ENCODE measurements around the gene TRAP1. TPM values are rescaled to one million over a fixed set of nuclear protein-coding genes. Genes with fewer than 3 reads are reported as not detected.

Gene TRAP1
- total RNA-seq, 4 donors from 2014 or later: 75.7 to 147 (median 116) TPM

DNA sequence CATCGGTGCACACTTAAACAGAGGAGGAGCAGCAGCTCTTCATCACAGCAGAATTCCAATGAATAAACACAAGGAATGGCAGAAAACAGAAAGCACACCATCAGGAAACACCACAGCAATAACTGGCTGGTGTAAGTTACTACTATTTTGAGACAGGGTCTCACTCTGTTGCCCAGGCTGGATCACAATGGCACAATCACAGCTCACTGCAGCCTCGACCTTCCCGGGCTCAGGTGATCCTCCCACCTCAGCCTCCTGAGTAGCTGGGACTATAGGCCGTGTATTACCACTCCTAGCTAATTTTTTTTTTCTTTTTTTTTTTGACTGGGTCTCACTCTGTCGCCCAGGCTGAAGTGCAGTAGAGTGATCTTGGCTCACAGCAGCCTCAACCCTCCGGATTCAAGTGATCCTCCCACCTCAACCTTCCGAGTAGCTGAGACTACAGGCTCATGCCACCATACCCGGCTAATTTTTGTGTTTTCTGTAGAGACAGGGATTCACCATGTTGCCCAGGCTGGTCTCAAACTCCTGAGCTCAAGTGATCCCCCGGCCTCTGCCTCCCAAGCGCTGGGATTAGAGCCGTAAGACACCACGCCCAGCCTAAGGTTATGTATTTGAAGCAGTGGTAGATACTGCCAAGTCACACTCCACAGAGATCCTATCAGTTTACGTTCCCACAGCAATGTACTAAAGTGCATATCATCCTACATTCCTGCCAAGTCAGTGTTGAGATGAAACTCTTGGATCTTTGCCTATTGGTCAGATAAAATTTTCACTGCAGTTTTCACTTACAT is 20.7 kb downstream of the TRAP1 start:
- H3K9me3 ChIP-seq: no peaks in the 10 kb centered on the region
- no peak overlapping the region for H3K4me3 ChIP-seq
- H3K36me3 ChIP-seq: no peaks in the 10 kb centered on the region
- 64% methylated on average over 13 of the region's 13 CpGs for WGBS
- H3K27me3 ChIP-seq: no peaks in the 10 kb centered on the region
- TF ChIP-seq POLR2A (IDR thresholded peaks at IDR 0.05) (no peak), POLR2AphosphoS5 (IDR thresholded peaks at IDR 0.05) (no peak), EP300 (IDR thresholded peaks at IDR 0.05) (no peak)
- TF ChIP-seq, protein P1, sequence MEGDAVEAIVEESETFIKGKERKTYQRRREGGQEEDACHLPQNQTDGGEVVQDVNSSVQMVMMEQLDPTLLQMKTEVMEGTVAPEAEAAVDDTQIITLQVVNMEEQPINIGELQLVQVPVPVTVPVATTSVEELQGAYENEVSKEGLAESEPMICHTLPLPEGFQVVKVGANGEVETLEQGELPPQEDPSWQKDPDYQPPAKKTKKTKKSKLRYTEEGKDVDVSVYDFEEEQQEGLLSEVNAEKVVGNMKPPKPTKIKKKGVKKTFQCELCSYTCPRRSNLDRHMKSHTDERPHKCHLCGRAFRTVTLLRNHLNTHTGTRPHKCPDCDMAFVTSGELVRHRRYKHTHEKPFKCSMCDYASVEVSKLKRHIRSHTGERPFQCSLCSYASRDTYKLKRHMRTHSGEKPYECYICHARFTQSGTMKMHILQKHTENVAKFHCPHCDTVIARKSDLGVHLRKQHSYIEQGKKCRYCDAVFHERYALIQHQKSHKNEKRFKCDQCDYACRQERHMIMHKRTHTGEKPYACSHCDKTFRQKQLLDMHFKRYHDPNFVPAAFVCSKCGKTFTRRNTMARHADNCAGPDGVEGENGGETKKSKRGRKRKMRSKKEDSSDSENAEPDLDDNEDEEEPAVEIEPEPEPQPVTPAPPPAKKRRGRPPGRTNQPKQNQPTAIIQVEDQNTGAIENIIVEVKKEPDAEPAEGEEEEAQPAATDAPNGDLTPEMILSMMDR (IDR thresholded peaks at IDR 0.05): no peak
- no peak for DNase-seq (ENCODE audit: low spot score in 2 of 2)
- H3K27ac ChIP-seq: no peak overlapping the region
- peaks cover 4% of the 10 kb centered on the region for H3K4me1 ChIP-seq

DNA sequence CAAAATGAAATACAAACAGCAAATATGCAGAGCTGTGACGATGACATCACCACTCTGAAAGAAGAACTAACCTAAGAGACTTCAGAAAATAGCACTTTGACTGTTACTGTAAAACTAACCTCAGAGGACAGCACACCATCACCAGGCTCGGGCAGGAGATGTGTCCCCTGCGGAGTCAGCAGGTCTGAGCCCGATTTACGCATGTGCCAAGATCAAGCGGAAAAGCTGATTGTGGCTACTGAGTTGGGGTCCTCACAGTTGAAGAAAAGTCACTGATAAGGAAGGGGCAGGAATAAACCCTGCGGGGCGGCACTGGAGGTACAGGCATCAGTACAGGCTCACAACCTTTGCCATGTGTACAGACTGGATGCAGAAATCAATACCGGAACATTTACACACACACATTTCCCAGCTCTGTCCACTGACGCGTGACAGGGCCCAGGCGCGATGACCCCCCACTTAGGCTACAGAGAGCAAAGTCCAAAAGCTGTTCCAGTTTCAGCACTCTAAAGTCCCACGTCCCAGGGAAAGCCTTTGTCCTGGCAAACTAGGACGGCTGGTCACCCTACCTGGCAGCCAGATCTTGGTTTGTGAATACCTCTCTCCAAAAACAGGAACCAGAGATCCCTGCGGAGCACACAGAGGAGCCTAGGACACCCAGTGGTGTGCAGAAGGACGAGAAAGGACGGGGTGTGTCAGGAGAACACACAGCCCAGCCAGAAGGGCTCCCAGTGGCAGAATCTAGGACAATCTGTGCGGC is 21.5 kb downstream of the TRAP1 start:
- no peak for DNase-seq (ENCODE audit: low spot score in 2 of 2)
- Histone ChIP-seq H3K27ac (no peak overlapping the region), H3K4me3 (no peak overlapping the region), H3K9me3 (no peaks in the 10 kb centered on the region), H3K4me1 (peaks cover 9% of the 10 kb centered on the region), H3K36me3 (no peaks in the 10 kb centered on the region), H3K27me3 (no peaks in the 10 kb centered on the region)
- WGBS: 93% methylated on average over 19 of the region's 19 CpGs
- no peak for TF ChIP-seq EP300 (IDR thresholded peaks at IDR 0.05)
- TF ChIP-seq POLR2AphosphoS5 (IDR thresholded peaks at IDR 0.05): no peak
- no peak for TF ChIP-seq POLR2A (IDR thresholded peaks at IDR 0.05)
- TF ChIP-seq, protein P1 (IDR thresholded peaks at IDR 0.05): no peak

DNA sequence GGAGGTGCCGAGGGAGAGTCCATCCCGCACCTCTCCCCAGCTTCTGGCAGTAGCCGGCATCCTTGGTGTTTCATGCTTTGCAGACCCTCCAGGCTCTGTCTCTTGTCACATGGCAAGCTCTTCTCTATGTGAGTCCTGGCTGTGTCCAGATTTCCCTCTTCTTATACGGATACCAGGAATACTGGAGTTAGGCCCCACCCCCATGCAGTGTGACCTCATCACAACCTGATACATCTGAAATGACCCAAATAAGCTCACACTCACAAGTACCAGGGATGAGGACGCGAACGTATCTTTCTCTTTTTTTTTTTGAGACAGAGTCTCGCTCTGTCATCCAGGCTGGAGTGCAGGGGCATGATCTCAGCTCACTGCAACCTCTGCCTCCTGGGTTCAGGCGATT is 23.3 kb downstream of the TRAP1 start:
- DNase-seq (ENCODE audit: low spot score in 2 of 2): no peak
- Histone ChIP-seq H3K9me3 (no peaks in the 10 kb centered on the region), H3K27me3 (no peaks in the 10 kb centered on the region), H3K36me3 (no peaks in the 10 kb centered on the region), H3K27ac (no peak overlapping the region), H3K4me3 (no peak overlapping the region), H3K4me1 (peaks cover 16% of the 10 kb centered on the region)
- 94% methylated on average over 9 of the region's 9 CpGs for WGBS
- TF ChIP-seq POLR2AphosphoS5 (IDR thresholded peaks at IDR 0.05): no peak
- TF ChIP-seq EP300 (IDR thresholded peaks at IDR 0.05): no peak
- TF ChIP-seq, protein P1 (IDR thresholded peaks at IDR 0.05): no peak
- no peak for TF ChIP-seq POLR2A (IDR thresholded peaks at IDR 0.05)

DNA sequence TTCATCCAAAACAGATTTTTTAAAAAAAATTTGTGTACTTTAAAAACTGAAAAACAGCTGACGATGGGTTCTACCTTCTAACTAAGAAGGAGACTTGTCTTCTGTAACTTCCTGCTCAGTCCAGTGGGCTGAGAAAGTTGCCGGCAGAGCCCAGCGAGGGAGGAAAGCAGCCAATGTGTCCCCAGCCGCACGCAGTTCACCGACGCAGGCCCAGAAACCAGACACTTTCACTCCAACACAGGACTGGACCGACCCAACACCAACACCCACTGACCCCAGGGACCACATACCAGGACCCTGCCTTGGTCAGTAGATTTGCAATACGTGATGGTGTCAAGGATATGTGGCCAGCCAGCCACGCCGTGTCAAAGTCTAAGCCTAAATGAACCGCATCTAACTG is 25.6 kb downstream of the TRAP1 start:
- no peak for DNase-seq (ENCODE audit: low spot score in 2 of 2)
- Histone ChIP-seq H3K27me3 (no peaks in the 10 kb centered on the region), H3K4me3 (no peak overlapping the region), H3K36me3 (peaks cover 7% of the 10 kb centered on the region), H3K4me1 (peaks cover 21% of the 10 kb centered on the region), H3K27ac (peak overlapping the region; percentile 42), H3K9me3 (no peaks in the 10 kb centered on the region)
- TF ChIP-seq EP300 (IDR thresholded peaks at IDR 0.05) (no peak), POLR2AphosphoS5 (IDR thresholded peaks at IDR 0.05) (no peak), POLR2A (IDR thresholded peaks at IDR 0.05) (no peak)
- TF ChIP-seq, protein P1 (IDR thresholded peaks at IDR 0.05): no peak
- 68% methylated on average over 12 of the region's 12 CpGs for WGBS

Measured in suprapubic skin (tissue), 4 donors.